ENCODE data around the gene OTOGL. TPM values are rescaled to one million over a fixed set of nuclear protein-coding genes. Genes with fewer than 3 reads are reported as not detected.

The OTOGL gene
- polyA plus RNA-seq, 3 donors: not detected

DNA sequence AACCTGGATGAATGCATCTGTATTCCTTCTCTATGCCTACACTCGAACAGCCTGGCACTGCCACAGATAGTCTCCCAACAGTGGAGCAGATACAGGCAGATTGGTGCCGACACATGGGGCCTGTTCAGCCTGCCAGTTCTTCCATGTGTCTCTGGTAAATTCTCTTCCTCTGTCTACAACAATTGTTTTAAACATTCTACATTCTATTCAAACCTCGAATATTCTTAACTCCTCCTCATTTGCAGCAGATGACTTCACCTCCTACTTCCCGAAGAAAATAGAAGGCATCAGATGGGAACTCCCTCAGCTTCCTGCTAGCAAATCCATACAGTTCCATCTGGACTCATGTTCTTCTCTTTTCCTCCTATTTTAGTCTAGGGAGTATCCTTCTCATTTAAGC is 43.1 kb upstream of the OTOGL start:
- no peak for DNase-seq
- H4K20me1 ChIP-seq (ENCODE audit: insufficient read depth, low read length): no peaks in the 10 kb centered on the region
- H3K9me3 Mint-ChIP-seq: peaks cover 0 to 4% (median 0%) of the 10 kb centered on the region in 7 donors
- no peaks in the 10 kb centered on the region for H3K4me1 Mint-ChIP-seq
- H3K4me3 ChIP-seq (replicated peaks in 1 of 3; ENCODE audit: low read depth in 2 of 3, low read length in 3 of 3): no peak overlapping the region
- H3K36me3 Mint-ChIP-seq: no peaks in the 10 kb centered on the region
- intact Hi-C loops (cut with micrococcal nuclease): no loop called here
- H3K9me3 ChIP-seq (replicated peaks in 1 of 2; ENCODE audit: control insufficient read depth in 1 of 2, insufficient read depth in 1 of 2, low read length in 2 of 2): no peaks in the 10 kb centered on the region
- 90% methylated on average over 4 of the region's 4 CpGs for WGBS (ENCODE audit: insufficient coverage)
- peaks cover 0 to 1% (median 0%) of the 10 kb centered on the region in 3 donors for H3K27me3 Mint-ChIP-seq (ENCODE audit: low read depth in 3 of 3)
- no peak overlapping the region for H3K27ac ChIP-seq (ENCODE audit: low read depth in 1 of 2, low read length in 2 of 2)
- no peak overlapping the region for H3K9ac ChIP-seq (ENCODE audit: insufficient read depth, low read length, poor library complexity, severe bottlenecking)
- TF ChIP-seq, protein P1, sequence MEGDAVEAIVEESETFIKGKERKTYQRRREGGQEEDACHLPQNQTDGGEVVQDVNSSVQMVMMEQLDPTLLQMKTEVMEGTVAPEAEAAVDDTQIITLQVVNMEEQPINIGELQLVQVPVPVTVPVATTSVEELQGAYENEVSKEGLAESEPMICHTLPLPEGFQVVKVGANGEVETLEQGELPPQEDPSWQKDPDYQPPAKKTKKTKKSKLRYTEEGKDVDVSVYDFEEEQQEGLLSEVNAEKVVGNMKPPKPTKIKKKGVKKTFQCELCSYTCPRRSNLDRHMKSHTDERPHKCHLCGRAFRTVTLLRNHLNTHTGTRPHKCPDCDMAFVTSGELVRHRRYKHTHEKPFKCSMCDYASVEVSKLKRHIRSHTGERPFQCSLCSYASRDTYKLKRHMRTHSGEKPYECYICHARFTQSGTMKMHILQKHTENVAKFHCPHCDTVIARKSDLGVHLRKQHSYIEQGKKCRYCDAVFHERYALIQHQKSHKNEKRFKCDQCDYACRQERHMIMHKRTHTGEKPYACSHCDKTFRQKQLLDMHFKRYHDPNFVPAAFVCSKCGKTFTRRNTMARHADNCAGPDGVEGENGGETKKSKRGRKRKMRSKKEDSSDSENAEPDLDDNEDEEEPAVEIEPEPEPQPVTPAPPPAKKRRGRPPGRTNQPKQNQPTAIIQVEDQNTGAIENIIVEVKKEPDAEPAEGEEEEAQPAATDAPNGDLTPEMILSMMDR (IDR thresholded peaks at IDR 0.05): no peak
- H2AFZ ChIP-seq (ENCODE audit: insufficient read depth, low read depth, low read length, poor library complexity, severe bottlenecking): no peak overlapping the region
- no peaks in the 10 kb centered on the region for H3K36me3 ChIP-seq (replicated peaks in 1 of 2; ENCODE audit: control insufficient read depth in 1 of 2, insufficient read depth in 2 of 2, low read length in 2 of 2)
- H3K27me3 ChIP-seq (ENCODE audit: control insufficient read depth in 2 of 2, insufficient read depth in 2 of 2, low read length in 2 of 2): no peaks in the 10 kb centered on the region
- H3K4me3 Mint-ChIP-seq: no peak overlapping the region
- no peaks in the 10 kb centered on the region for H3K79me2 ChIP-seq (ENCODE audit: insufficient read depth, low read length)
- no peaks in the 10 kb centered on the region for H3K4me1 ChIP-seq (ENCODE audit: control insufficient read depth in 1 of 2, insufficient read depth in 2 of 2, low read length in 2 of 2)
- H3K27ac Mint-ChIP-seq: no peak overlapping the region
- no peak overlapping the region for H3K4me2 ChIP-seq (replicated peaks; ENCODE audit: extremely low read depth, low read length, poor library complexity, severe bottlenecking)

DNA sequence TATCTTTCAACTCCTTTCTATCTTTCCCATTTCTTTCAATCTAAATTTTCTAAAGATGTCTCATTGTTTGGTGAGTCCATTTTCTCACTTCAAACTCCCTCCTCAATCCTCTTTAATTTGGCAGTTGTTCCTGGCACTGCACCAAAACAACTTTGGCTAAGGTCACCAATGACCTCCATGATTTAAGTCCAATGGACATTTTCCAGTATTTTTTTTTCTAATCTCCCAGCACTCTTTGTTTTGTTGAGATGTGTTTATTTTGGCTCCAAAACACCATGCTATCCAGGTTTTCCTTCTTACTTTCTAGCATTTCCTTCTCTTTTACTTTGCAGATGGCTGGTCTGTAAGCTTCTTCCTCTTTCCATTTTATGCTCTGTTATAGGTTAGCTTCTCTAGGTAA is 42.5 kb upstream of the OTOGL start:
- H3K9ac ChIP-seq (ENCODE audit: insufficient read depth, low read length, poor library complexity, severe bottlenecking): no peak overlapping the region
- TF ChIP-seq, protein P1 (IDR thresholded peaks at IDR 0.05): no peak
- H4K20me1 ChIP-seq (ENCODE audit: insufficient read depth, low read length): no peaks in the 10 kb centered on the region
- no peak for DNase-seq
- Mint-ChIP-seq H3K4me3 (no peak overlapping the region), H3K27ac (no peak overlapping the region), H3K27me3 (ENCODE audit: low read depth in 3 of 3) (no peaks in the 10 kb centered on the region), H3K36me3 (no peaks in the 10 kb centered on the region), H3K9me3 (peaks cover 0 to 4% (median 0%) of the 10 kb centered on the region in 7 donors), H3K4me1 (no peaks in the 10 kb centered on the region)
- no peaks in the 10 kb centered on the region for H3K27me3 ChIP-seq (ENCODE audit: control insufficient read depth in 2 of 2, insufficient read depth in 2 of 2, low read length in 2 of 2)
- H3K36me3 ChIP-seq (replicated peaks in 1 of 2; ENCODE audit: control insufficient read depth in 1 of 2, insufficient read depth in 2 of 2, low read length in 2 of 2): no peaks in the 10 kb centered on the region
- intact Hi-C loops (cut with micrococcal nuclease): no loop called here
- H3K27ac ChIP-seq (ENCODE audit: low read depth in 1 of 2, low read length in 2 of 2): no peak overlapping the region
- H2AFZ ChIP-seq (ENCODE audit: insufficient read depth, low read depth, low read length, poor library complexity, severe bottlenecking): no peak overlapping the region
- H3K4me2 ChIP-seq (replicated peaks; ENCODE audit: extremely low read depth, low read length, poor library complexity, severe bottlenecking): no peak overlapping the region
- no peak overlapping the region for H3K4me3 ChIP-seq (replicated peaks in 1 of 3; ENCODE audit: low read depth in 2 of 3, low read length in 3 of 3)
- H3K4me1 ChIP-seq (ENCODE audit: control insufficient read depth in 1 of 2, insufficient read depth in 2 of 2, low read length in 2 of 2): no peaks in the 10 kb centered on the region
- no peaks in the 10 kb centered on the region for H3K79me2 ChIP-seq (ENCODE audit: insufficient read depth, low read length)
- H3K9me3 ChIP-seq (replicated peaks in 1 of 2; ENCODE audit: control insufficient read depth in 1 of 2, insufficient read depth in 1 of 2, low read length in 2 of 2): no peaks in the 10 kb centered on the region
